CD4-positive, alpha-beta T cell treated with Interleukin-12 subunit alpha and Interleukin-12 subunit beta, for 1 hour (primary cell): Measurements from ENCODE around the gene ASL.
"Not testable (repeated sequence)": the region's sequence is repeated elsewhere in the genome, so short reads cannot be mapped to it uniquely, and the experiment has no call there.

ENCODE experiments used
- DNase-seq: peaks from one replicate; pipeline ENCODE4 v3.0.0-alpha.2; 2020

The ASL gene

DNA sequence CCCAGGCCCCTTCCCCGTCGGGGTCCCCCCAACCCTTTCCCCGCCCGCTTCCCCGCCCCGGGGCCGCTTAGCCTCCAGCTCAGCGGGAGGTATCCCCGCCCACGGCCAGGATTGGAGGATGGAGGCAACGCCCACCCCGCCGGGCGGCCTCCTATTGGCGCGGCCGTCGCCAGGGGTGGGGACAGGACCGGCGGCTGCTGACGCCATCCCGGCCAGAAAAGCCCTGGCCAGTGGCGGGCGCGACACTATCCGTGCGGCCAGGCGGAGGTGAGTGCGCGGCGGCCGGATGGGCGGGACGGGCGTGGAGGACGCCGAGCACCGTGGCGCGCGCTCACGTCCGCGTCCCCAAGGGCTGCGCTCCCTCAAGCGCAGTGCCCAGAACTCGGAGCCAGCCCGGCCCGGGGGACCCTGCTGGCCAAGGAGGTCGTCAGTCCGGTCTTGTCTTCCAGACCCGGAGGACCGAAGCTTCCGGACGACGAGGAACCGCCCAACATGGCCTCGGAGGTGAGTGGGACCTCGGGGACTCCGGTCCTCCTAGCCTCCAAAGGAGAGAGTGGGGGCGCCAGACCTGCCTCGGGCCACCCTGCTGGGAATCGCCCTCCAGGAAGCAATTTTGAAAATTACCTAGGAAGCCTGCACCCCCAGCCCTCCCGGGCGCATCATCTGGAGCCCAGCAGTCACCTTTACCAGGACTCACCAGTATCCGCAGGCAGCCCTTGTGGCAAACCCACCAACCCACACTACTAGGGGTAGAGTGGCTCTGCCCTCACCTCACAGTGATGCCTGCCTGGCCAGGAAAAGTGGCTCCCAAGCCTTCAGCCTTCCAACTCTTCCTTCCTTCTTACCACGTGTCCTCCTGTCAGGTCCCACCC is at the start of gene ASL:
Gene ASL, plus strand, starts transcription at position 230 of the 872 bp plus-strand sequence. Its CDS starts 263 bp downstream, at position 493.
- DNase-seq, result peak; percentile 88

GRCh38 chr7:66028342-66028741 is 47.3 kb upstream of the ASL start:
- not testable (repeated sequence) for DNase-seq

GRCh38 chr7:66033471-66034385 is 41.9 kb upstream of the ASL start:
- no peak for DNase-seq

DNA sequence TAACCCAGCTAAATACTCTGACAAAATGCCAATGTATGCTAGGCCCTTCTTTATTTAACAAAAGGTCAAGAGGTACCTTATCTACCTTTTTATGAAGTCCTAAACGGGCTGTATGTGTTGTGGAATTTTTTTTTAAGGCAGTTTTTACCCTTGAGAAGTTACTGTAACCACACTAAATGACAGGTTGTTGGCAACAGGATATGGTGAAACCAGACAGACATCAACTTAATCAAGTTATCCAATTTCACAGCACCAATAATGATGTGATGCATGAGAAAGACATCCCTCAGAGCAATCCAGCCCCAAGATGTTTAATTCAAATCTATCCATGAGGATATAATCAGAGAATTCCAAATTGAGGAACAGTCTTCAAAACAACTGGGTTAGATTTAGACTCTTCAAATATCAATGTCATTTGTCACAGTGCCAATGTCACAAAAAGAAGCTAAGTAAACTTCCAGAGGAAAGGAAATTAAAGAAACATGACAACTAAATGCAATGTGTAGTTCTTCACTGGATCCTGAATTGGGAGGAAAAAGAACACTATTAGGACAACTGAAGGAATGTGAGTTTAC is 41.1 kb upstream of the ASL start:
- not testable (repeated sequence) for DNase-seq

GRCh38 chr7:66036382-66036781 is 39.2 kb upstream of the ASL start:
- no peak for DNase-seq

DNA sequence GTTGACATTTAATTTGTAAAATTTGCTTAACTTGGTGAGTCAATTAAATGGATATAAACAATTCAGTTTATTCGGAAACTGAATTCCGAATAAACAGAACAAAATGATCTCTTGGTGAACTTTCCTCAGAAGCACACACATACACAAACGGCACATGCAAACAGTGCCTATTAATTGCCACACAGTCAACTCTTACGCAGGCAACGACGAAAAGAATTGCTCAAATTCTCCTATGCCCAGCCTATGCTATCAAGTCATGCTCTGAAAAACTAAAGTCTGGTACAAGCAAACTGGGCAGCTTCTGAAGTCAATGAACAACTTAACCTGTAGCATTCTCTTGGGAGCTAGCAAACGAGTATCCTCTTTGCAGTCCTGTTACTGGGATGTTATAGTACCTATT is 38.8 kb upstream of the ASL start:
- no peak for DNase-seq

DNA sequence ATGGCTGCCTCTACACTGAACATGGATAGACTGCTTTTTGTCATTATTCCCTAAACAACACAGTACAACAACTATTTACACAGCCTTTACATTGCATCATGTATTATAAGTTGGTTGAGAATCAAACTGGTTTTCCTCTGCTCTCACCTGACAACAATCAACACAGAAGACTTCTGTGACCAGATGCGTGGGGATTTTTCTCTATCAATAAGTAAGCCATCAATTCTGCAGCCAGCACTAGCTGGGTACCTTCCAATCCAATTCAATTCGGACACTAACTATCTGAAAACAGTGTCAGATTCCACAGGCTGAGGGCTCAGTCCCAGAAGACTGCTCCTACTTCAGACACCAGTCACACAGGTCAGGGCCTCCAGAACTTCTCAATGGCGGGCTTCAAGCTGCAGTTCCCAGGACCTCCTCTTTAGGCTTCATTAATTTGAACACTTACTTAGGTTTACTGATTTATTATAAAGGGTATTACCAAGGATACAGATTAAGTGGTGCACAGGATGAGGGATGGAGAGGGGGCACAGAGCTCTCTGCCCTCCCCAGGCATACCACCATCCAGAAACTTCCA is 36.4 kb upstream of the ASL start:
- no peak for DNase-seq

GRCh38 chr7:66043681-66044497 is 31.7 kb upstream of the ASL start:
- peak; percentile 4 for DNase-seq

- DNase-seq, result not testable (repeated sequence)
Observed at GRCh38 chr7:66044498-66044854, 31.1 kb upstream of the ASL start.

DNA sequence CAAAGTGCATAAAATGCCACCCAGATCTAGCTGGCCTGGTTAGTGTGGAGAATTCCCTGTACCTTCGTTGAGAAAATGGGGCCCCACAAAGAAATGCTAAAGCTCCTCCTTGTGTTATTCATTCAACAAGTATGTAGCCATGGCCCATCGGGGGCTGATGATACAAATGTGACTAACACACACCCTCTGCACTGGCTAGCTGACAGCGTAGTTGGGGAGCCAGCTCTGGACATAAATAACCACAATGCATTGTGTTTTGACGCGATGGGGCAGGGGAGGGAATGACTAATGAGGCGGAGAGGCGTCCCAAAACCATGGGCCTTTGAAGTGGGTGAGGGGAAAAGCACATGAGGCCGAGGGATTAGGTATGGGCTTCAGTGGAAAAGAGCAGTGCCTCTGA is 28.2 kb upstream of the ASL start:
- no peak for DNase-seq

- DNase-seq, result not testable (repeated sequence)
Observed at GRCh38 chr7:66049886-66050285, 25.7 kb upstream of the ASL start.

DNA sequence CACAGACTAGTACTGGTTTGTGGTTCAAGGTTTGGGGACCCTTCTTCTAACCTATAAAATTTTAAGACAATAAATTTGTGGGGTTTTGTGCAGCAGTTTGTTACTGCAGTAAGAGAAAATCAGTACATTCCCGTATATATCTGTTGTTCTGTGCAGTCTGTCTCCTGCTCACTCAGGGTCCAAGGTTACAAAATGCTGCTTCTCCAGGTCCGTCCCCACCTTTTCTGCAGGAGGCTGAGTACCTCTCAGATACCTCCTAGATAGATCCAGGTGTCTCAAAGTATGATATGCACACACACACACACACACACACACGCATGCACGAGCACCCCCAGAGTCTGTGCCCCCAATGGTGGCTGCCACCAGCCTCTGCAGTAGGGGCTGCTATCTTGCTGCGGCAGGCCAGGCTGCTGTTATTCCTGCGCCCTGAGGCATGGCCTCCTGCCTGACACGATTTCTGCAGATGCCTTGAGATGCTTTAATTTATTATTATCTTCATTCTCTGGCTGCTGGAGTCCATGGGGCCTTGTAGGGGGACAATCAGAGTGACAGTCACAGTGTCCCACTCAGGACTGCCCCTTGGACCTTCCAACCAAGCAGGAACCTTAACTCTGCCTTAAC is 25.2 kb upstream of the ASL start:
- no peak for DNase-seq

DNA sequence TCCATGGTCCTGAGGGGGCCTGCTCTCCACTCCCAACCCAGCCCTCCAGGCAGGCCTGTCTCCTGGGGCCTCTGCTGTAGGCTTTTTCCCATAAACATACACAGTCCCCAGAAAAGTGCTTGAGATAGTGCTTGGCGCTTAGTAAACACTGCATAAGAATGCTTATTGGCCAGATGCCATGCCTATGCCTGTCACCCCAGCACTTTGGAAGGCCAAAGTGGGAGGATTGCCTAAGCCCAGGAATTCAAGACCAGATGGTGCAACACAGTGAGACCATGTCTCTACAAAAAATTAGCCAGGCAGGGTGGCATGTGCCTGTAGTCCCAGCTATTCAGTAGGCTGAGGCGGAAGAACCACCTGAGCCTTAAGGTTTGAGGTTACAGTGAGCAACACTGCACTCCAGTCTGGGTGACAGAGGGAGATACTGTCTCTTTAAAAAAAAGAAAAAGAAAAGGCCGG is 24.6 kb upstream of the ASL start:
- no peak for DNase-seq

GRCh38 chr7:66052447-66052846 is 23.2 kb upstream of the ASL start:
- no peak for DNase-seq

DNA sequence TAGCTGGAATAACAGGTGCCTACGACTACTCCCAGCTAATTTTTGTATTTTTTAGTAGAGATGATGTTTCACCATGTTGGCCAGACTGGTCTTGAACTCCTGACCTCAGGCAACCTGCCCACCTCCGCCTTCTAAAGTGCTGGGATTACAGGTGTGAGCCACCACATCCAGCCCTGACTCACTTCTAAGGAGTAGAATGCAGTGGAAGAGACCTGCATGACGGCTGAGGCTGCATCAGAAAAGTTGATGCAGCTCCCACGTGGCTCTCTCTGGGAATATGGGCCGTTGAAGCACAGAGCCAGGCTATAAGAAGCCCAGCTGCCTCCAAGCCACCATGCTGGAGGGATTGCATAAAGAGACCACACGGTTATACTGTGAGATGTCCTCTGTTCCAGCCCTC is 21.6 kb upstream of the ASL start:
- DNase-seq, result no peak

GRCh38 chr7:66055321-66055956 is 20.2 kb upstream of the ASL start:
- DNase-seq, result no peak

GRCh38 chr7:66060796-66061195 is 14.8 kb upstream of the ASL start:
- DNase-seq, result no peak

GRCh38 chr7:66069732-66070131 is 5.9 kb upstream of the ASL start:
- no peak for DNase-seq

DNA sequence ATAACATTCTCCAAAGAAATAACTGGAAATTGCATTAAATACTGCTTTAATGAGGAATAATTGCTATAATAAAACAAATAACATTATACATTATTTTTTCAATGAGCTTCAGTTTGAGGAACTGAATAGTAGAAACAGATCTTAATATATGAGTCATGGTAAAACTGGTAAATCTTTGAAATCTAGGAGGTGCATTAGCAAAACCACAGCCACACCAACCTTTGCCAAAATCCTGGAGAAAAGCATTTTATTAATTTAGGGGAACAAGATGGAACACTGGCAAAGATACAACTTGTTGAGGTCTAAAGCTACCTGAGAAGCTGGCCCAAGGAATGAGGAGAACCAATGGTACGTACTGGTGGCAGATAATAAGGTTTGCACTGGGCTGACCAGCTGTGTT is 5.4 kb upstream of the ASL start:
- no peak for DNase-seq

GRCh38 chr7:66072208-66072607 is 3.4 kb upstream of the ASL start:
- DNase-seq, result not testable (repeated sequence)
